ENCODE data around the gene SPP2. TPM values are rescaled to one million over a fixed set of nuclear protein-coding genes. Genes with fewer than 3 reads are reported as not detected.

Gene SPP2
- total RNA-seq, 2 donors from 2014 or later = not detected

DNA sequence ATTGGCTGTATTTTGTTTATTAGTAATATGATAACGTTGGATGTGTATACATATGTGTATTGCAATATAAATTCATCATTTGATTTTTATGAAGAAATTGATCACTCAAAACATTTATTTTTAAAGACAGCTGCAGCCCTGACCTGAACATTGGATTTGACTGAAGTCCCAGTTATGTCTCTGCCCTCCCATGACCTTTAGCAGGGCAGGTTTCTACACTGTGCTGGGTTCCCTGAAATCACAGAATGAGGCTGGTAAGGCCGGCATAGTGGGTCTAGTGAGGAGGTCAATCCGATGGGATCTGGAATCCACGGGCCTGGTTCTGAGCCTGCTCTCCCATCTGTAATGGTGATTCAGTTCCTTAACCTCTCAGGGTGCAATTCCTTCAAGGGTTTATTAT is 22.0 kb downstream of the SPP2 start:
- peaks cover 9 to 15% of the 10 kb centered on the region in 2 donors for H3K9me3 Mint-ChIP-seq
- DNase-seq (ENCODE audit: low spot score in 2 of 2) (no peak), ATAC-seq (no peak)
- peaks cover 0 to 4% of the 10 kb centered on the region in 2 donors for H3K36me3 Mint-ChIP-seq
- H3K27ac Mint-ChIP-seq = no peak overlapping the region

DNA sequence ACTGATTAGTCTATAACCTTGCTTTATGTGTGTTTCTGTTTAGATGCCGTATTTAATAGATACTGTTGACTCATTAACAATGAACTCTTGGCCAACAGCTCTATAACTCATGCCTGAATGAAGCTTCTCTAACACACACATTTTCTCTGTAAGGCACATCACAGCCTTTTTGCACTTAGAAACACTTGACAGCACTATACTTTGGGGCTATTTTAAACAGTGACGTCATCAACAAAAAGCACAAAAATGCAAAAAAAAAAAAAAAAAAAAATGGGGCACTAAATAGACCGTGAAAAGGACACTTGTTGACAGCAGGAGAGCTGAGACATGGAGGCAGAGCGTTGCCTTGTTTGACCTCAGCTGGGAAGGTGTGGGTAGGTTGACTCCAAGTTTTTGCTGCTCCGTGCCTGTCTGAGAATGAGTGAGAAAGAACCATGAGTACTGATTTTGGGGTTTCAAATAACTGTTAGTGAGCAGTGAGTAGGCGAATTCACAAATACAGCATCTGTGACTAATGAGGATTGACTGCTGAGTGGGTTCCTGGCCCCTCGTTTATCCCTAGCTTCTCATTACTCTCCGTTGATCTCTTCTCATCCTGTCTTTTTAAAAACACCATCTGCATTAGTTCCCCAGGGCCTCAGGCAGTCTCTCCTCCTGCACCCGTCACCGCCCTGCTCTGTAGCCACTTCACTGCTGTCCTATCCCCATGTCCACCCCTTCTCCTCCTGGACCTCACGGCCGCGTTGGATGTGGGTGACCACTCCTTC is 24.4 kb downstream of the SPP2 start:
- no peak overlapping the region for H3K27ac Mint-ChIP-seq
- DNase-seq (ENCODE audit: low spot score in 2 of 2) = no peak
- ATAC-seq = no peak
- no peaks in the 10 kb centered on the region for H3K36me3 Mint-ChIP-seq
- peaks cover 3 to 6% of the 10 kb centered on the region in 2 donors for H3K9me3 Mint-ChIP-seq

DNA sequence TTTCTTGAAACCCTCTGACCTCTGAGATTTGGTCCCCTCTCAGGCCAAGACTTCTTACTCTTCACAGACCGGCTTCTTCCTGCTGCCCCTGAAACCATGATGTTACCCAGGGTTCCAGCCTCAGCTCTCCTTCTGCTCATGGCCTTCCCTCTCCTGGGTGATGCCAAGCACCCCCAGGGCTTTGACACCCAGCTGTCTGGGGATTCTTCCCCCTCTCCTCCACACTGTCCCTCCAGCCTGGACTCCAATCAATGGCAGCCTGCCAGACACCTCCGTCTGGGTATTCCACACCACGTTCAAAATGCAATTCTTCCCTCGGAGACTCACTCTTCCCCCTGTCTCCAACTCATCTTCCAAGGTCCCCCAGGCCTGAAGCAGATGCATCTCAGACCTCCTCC is 25.0 kb downstream of the SPP2 start:
- Mint-ChIP-seq H3K27ac (peak overlapping the region in 1 of 2 donors; percentile 38), H3K36me3 (no peaks in the 10 kb centered on the region), H3K9me3 (peaks cover 3 to 6% of the 10 kb centered on the region in 2 donors)
- DNase-seq (ENCODE audit: low spot score in 2 of 2) = no peak
- no peak for ATAC-seq

DNA sequence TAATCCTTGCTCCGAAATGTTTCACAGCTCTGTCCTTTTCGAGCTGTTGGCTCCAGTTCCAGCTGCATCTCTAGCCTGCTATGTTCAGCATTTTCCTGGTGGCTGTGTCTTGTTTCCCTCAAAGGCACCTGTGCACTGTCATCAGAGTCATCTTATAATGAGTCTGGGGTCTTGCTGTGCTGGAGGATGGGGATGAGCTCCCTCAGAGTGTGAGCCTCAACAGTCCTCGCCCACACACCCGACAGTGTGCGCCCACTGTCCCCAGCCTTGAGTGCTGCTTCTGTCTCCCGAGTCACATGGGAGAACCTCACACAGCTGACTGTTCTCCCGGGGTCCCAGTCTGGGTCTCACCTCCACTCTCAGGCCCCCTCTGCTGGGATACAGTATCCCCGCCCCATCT is 25.4 kb downstream of the SPP2 start:
- peaks cover 0 to 2% of the 10 kb centered on the region in 2 donors for H3K9me3 Mint-ChIP-seq
- DNase-seq (ENCODE audit: low spot score in 2 of 2) (no peak), ATAC-seq (no peak)
- H3K36me3 Mint-ChIP-seq = no peaks in the 10 kb centered on the region
- H3K27ac Mint-ChIP-seq = no peak overlapping the region

DNA sequence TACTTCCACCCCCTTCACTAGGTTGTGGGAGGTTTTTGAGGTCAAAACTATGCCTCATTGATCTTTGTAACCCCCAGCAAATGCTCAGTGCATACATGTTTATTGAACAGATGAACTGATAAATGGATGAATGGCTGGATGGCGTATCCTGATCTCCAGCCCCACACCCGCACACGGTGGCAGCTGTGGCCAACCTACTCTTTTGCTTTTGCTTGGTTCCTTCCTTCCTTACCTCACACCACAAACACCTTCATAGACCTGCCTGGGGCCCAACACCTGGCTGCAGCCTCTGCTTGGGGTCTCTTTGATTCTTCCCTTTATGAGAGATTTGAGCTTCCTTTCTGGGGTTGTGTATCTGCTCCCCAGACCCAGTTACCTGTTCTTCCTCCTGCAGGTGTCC is 25.9 kb downstream of the SPP2 start:
- H3K27ac Mint-ChIP-seq = peak overlapping the region in 1 of 2 donors; percentile 52
- H3K9me3 Mint-ChIP-seq = no peaks in the 10 kb centered on the region
- H3K36me3 Mint-ChIP-seq = no peaks in the 10 kb centered on the region
- DNase-seq (ENCODE audit: low spot score in 2 of 2) = no peak
- no peak for ATAC-seq

DNA sequence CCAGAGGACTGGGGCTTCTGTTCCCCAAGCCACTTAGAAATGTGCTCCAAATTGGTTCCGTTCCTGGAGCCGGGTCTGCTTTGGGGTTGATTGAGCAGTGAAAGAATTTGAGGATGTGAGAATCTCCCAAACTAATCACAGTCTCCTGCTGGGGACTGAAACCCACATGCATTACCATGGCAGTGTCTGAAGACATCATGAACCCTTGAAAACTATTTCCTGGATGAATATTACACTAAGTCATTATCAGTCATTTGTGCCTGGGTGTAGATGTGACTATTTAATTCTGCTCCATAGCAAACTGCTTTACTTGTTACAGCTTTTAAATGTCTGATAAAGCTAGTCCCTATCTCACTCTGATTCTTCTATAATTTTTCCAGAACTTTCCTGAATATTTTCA is 27.6 kb downstream of the SPP2 start:
- H3K36me3 Mint-ChIP-seq = no peaks in the 10 kb centered on the region
- no peak for DNase-seq (ENCODE audit: low spot score in 2 of 2)
- peak overlapping the region in 1 of 2 donors; percentile 25 for H3K27ac Mint-ChIP-seq
- H3K9me3 Mint-ChIP-seq = no peaks in the 10 kb centered on the region
- no peak for ATAC-seq

DNA sequence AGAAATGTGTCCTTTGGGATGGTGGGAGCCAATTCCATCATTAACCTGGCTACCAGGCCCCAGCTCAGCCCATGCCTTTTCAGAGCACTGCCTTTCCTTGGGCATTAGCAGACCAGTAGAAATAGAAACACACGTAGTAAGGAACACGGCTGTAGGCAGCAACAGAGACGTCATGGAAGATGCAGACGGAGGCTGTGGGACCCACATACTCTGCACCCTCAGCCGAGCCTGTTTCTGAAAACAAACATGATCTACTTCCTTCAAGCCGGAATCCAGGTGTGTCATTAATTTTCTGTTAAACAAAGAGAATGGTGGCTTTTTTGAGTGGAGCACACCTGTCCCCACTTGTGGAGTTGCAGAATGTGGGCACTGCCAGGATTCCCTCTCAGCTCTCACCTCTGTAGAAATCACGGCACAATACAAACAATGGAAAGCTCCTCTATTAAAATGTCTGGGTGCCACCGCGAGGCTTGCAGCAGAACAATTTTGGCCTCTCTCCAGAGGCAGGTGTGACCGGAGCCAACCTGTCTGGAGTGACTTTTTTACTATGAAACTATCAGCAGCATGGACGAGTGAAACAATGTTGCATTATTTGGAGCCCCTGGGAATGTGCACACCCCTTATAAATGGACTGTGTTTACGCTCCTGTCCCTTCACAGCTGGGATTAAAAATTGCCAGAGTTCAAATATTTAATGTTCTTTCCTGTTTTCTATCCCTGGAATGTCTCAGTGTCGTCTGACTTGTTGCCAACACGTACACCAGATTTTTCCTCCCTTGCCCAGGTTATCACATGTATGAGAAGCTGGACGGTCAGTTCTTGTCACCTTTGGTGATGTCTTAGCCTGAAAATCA is 31.7 kb downstream of the SPP2 start:
- Mint-ChIP-seq H3K9me3 (no peaks in the 10 kb centered on the region), H3K27ac (no peak overlapping the region), H3K36me3 (no peaks in the 10 kb centered on the region)
- DNase-seq (ENCODE audit: low spot score in 2 of 2) = no peak
- ATAC-seq = no peak

DNA sequence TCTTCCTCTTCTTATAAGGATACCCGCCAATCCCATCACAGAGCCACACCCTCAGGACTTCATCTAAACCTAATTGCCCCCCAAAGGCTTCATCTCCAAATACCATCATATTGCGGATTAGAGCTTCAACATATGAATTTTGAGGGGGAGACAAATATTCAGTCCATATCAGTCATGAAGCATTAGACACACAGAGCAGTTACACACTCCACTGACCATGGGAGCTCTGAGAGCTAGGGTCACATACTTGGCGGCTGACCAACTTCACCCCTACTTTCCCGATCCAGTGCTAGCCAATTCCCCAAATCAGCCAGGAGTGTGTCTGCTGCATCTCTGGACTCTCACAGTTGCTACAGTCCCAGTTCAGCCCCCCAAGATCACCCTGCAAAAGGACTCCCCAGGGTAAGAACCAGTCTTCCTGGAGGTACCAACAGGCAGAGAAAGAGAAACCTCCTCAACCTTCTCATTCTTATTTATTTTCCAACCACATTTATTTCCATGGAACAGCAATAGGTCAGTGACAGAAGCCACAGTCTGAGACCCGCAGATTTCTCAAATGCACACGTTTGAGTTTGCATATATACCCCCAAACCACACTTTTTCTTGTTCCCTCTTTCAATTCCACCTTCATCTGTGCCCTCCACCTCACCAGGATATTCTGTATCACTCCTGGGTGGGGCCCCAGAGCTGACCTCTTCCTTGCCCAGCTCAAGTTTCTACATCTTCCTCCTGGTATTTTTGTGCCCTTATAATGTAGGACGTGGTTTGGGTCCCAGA is 33.3 kb downstream of the SPP2 start:
- no peak for ATAC-seq
- H3K9me3 Mint-ChIP-seq = no peaks in the 10 kb centered on the region
- DNase-seq (ENCODE audit: low spot score in 2 of 2) = no peak
- no peak overlapping the region for H3K27ac Mint-ChIP-seq
- no peaks in the 10 kb centered on the region for H3K36me3 Mint-ChIP-seq

DNA sequence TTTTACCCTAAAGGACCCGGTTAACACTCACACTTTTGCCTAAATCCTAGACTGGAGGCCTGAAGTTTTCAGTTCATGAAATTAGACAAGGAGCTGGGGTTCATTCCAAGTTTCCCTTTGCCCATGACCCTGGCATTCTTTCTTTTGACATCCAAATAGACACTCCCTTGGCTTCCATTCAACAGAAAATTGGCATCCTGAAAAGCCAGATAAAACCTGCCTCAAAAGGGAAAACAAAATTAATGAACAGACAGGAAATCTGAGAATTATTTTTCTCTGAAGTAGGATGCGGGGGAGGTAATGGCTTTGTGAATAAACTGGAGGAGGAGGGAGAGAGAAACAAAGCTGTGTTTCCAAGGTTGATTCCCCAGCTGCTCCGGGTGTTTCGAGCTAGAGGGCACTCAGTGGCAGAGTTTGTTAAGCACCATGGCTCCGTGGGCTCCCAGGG is 41.0 kb downstream of the SPP2 start:
- ATAC-seq = no peak
- no peak for DNase-seq (ENCODE audit: low spot score in 2 of 2)
- peaks cover 4 to 8% of the 10 kb centered on the region in 2 donors for H3K9me3 Mint-ChIP-seq
- no peak overlapping the region for H3K27ac Mint-ChIP-seq
- no peaks in the 10 kb centered on the region for H3K36me3 Mint-ChIP-seq

DNA sequence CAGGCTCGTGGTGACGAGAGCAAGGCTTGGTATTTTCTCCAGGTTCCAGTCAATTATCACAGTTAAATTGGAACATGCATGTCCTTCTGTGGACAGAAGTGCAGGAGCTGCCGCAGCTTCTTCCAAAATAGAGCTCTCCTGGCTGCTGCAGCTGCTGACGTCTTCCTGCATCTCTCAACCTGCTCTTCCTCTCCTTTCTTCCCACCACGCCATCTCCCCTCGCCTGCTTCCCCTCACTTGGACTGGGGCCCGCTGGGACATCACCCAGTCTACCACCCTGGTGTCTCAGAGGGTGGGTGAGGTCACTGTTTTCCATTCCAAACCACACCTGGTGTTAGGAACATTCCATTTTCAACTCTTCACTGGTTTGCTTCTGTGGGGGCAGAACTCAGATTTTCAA is 41.4 kb downstream of the SPP2 start:
- Mint-ChIP-seq H3K36me3 (no peaks in the 10 kb centered on the region), H3K9me3 (peaks cover 4 to 8% of the 10 kb centered on the region in 2 donors), H3K27ac (peak overlapping the region in 1 of 2 donors; percentile 26)
- no peak for ATAC-seq
- DNase-seq (ENCODE audit: low spot score in 2 of 2) = no peak

DNA sequence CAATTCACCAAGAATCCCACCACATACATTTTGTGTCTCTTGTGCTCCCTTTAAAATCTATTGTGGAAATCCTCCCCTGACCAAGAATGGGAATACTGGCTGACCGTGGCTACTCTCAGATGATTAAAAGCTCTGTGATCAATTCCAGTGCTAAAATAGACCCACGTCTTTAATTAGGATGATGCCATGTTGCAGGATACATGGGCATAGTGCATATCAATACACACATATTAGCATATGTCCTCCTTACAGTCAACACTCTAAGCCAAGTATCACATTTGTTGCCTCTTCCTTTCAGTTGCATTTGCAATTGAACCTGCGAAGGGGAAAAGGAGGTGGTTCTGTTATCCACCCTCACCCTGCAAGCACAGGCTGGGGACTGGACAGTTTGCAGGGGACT is 41.8 kb downstream of the SPP2 start:
- ATAC-seq = no peak
- Mint-ChIP-seq H3K9me3 (peaks cover 4 to 8% of the 10 kb centered on the region in 2 donors), H3K36me3 (no peaks in the 10 kb centered on the region), H3K27ac (no peak overlapping the region)
- no peak for DNase-seq (ENCODE audit: low spot score in 2 of 2)

DNA sequence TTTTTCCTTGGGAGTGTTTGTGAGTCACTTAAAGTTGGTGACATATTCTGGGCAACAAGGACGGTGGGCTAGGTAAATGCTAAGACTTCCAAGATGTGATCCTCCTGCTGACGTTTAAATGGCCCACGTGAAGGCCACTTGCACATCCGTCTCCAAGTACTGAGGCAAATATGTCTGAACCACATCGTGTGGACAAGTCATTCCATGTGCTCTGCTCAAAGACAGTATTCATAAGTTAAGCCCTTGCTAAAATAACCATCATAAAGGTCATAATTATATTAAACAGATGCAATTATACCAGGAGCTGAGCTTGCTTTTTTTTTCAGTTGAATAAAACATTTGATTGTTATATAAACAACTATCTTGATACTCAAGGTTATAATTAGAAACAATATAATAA is 44.8 kb downstream of the SPP2 start:
- Mint-ChIP-seq H3K36me3 (no peaks in the 10 kb centered on the region), H3K9me3 (peaks cover 0 to 8% of the 10 kb centered on the region in 2 donors), H3K27ac (no peak overlapping the region)
- DNase-seq (ENCODE audit: low spot score in 2 of 2) = no peak
- ATAC-seq = no peak

DNA sequence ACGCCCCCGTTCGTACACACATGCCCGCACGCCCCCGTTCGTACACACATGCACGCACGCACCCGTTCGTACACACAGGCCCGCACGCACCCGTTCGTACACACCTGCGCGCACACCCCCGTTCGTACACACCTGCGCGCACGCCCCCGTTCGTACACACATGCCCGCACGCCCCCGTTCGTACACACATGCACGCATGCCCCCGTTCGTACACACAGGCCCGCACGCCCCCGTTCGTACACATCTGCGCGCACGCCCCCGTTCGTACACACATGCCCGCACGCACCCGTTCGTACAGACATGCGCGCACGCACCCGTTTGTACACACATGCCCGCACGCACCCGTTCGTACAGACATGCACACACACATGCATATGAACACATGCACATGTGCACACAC is 45.7 kb downstream of the SPP2 start:
- H3K27ac Mint-ChIP-seq = no peak overlapping the region
- ATAC-seq = no peak

DNA sequence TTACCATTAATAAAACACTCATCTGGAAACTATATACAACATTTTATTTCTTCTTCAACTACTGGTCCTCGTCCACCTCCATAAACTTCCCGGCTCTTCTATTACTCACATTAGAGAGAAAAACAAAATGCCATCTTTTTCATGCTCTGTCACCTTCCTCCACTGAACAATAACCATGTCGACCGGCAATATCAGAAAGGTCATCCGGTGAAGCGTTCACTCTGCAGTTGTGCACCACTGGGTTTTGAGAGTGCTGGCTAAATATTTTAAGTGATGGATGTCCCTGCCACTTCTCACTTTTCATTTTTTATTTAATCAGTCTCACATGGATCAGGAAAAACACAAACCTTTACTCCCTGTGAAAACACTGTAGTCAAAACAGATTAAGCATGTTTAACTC is 48.2 kb downstream of the SPP2 start:
- ATAC-seq (no peak), DNase-seq (ENCODE audit: low spot score in 2 of 2) (no peak)
- peaks cover 0 to 8% of the 10 kb centered on the region in 2 donors for H3K9me3 Mint-ChIP-seq
- no peak overlapping the region for H3K27ac Mint-ChIP-seq
- no peaks in the 10 kb centered on the region for H3K36me3 Mint-ChIP-seq

More for the DNA sequence above, 45.7 kb downstream of the SPP2 start:
- Mint-ChIP-seq H3K9me3 (peaks cover 0 to 8% of the 10 kb centered on the region in 2 donors), H3K36me3 (no peaks in the 10 kb centered on the region)
- DNase-seq (ENCODE audit: low spot score in 2 of 2) = no peak

DNA sequence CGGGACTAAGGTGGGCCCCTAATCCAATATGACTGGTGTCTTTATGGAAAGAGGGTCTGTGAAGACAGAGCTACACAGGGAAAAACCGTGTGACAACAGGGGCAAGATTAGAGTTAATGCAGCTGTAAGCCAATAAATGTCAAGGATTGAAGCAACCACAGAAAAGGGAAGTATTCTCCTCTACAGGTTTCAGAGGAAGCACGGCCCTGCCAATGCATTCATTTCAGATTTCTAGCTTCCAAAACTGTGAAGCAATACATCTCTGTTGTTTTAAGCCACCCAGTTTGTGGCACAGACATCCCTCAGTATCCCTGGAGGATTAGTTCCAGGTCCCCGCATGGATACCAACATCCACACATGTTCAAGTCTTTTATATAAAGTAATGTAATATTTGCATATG is 48.8 kb downstream of the SPP2 start:
- H3K36me3 Mint-ChIP-seq = no peaks in the 10 kb centered on the region
- ATAC-seq (no peak), DNase-seq (ENCODE audit: low spot score in 2 of 2) (no peak)
- H3K27ac Mint-ChIP-seq = no peak overlapping the region
- peaks cover 0 to 8% of the 10 kb centered on the region in 2 donors for H3K9me3 Mint-ChIP-seq

DNA sequence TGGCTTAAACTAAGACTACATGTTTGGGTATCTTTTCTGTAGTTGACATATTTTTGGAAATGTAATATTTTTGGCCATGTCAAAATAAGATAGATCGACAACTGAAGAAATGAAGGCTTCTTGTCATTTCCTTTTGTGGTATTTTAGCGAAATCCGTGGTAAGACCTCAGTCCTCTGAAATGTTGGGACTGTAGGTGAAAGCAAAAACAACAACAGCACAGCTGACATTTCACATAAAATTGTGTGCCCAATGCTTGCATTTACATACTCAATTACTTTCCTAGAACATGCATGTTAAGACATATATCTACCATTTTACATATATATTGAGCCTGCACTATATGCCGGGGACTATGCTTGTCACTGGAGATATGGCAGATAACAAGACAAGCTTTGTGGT is 50.2 kb downstream of the SPP2 start:
- no peak for DNase-seq (ENCODE audit: low spot score in 2 of 2)
- ATAC-seq = no peak
- Mint-ChIP-seq H3K27ac (peak overlapping the region in 1 of 2 donors; percentile 51), H3K36me3 (no peaks in the 10 kb centered on the region), H3K9me3 (peaks cover 0 to 8% of the 10 kb centered on the region in 2 donors)

DNA sequence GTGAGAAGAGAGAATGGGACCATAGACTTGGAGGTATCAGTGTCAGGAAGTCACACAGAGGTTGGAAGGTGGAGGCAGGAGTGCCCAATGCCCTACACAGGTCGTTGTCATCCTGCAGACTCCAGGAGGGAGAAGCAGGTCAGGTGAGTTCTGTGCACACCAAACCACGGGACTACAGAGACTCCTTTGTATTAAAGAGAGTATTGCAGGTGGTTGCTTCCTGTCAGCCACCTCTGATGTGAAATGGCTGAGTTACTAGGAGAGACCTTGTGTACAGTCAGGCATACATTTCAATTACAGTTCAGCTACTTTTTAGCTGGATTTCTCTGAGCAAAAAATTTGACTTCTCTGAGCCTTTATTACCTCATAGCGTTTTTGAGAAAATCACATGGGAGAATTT is 51.6 kb downstream of the SPP2 start:
- Mint-ChIP-seq H3K27ac (peak overlapping the region; percentile 11 to 12), H3K36me3 (no peaks in the 10 kb centered on the region), H3K9me3 (no peaks in the 10 kb centered on the region)
- DNase-seq (ENCODE audit: low spot score in 2 of 2) (no peak), ATAC-seq (peak in 1 of 2 donors; percentile 29)
